GM23338 (cell line): ENCODE measurements around the gene TSPAN33. TPM values are rescaled to one million over a fixed set of nuclear protein-coding genes. Genes with fewer than 3 reads are reported as not detected.

ENCODE experiments used
- ATAC-seq: fragments of 200-7000 bp; cut with Tn5 transposase; 3 replicates; pipeline ENCODE4 v1.9.1; 2020
- DNase-seq: peaks from one replicate; pipeline ENCODE4 v3.0.0-alpha.2; 2015; ENCODE audit warnings: low spot score
- H2AFZ ChIP-seq: fragments of 200-600 bp; sonication (generic); 2 replicates; pipeline ENCODE4 v1.8.0; 2016; ENCODE audit warnings: antibody characterized with exemption, mild to moderate bottlenecking, moderate library complexity
- H3F3A ChIP-seq: fragments of 200-600 bp; sonication (generic); replicated peaks from 2 replicates; pipeline ENCODE4 v1.8.0; 2017; ENCODE audit warnings: antibody characterized with exemption, mixed run types, low read depth
- H3K27ac ChIP-seq: fragments of 200-600 bp; sonication (generic); 2 replicates; pipeline ENCODE4 v1.6.1; 2016; ENCODE audit warnings: low read depth
- H3K27me3 ChIP-seq: fragments of 200-600 bp; sonication (generic); 2 replicates; pipeline ENCODE4 v1.8.0; 2016; ENCODE audit warnings: mild to moderate bottlenecking, mixed run types, moderate library complexity; ENCODE audit not compliant: insufficient read depth
- H3K36me3 ChIP-seq: fragments of 200-600 bp; sonication (generic); 2 replicates; pipeline ENCODE4 v1.8.0; 2016; ENCODE audit warnings: mild to moderate bottlenecking; ENCODE audit not compliant: insufficient read depth
- H3K4me1 ChIP-seq: fragments of 200-600 bp; sonication (generic); 2 replicates; pipeline ENCODE4 v1.8.0; 2016; ENCODE audit warnings: mild to moderate bottlenecking, moderate library complexity; ENCODE audit not compliant: insufficient read depth
- H3K4me2 ChIP-seq: fragments of 200-600 bp; sonication (generic); 2 replicates; pipeline ENCODE4 v1.7.1; 2017; ENCODE audit warnings: mixed run types
- H3K4me3 ChIP-seq: fragments of 200-600 bp; sonication (generic); 2 replicates; pipeline ENCODE4 v1.6.1; 2016; ENCODE audit warnings: mixed run types
- H3K79me2 ChIP-seq: fragments of 200-600 bp; sonication (generic); replicated peaks from 2 replicates; pipeline ENCODE4 v1.8.0; 2017; ENCODE audit warnings: mild to moderate bottlenecking; ENCODE audit not compliant: insufficient read depth
- H3K9me2 ChIP-seq: fragments of 200-600 bp; sonication (generic); 2 replicates; pipeline ENCODE4 v1.8.0; 2017; ENCODE audit not compliant: insufficient read depth
- H4K20me1 ChIP-seq: fragments of 200-600 bp; sonication (generic); replicated peaks from 2 replicates; pipeline ENCODE4 v1.8.0; 2017; ENCODE audit warnings: mild to moderate bottlenecking; ENCODE audit not compliant: insufficient read depth
- H3K27ac Mint-ChIP-seq: 2 replicates; pipeline ENCODE4 v1.8.0; 2020; ENCODE audit warnings: inconsistent platforms, mild to moderate bottlenecking, moderate library complexity, mixed read lengths
- H3K27me3 Mint-ChIP-seq: 3 replicates; pipeline ENCODE4 v1.8.0; 2022; ENCODE audit warnings: low read depth, mild to moderate bottlenecking, moderate library complexity, mixed read lengths, inconsistent platforms; ENCODE audit not compliant: insufficient read depth, poor library complexity
- H3K36me3 Mint-ChIP-seq: 3 replicates; pipeline ENCODE4 v1.8.0; 2021; ENCODE audit warnings: low read depth, mild to moderate bottlenecking, inconsistent platforms, moderate library complexity, mixed read lengths
- H3K4me1 Mint-ChIP-seq: 3 replicates; pipeline ENCODE4 v1.8.0; 2020; ENCODE audit warnings: mild to moderate bottlenecking, inconsistent platforms, mixed read lengths
- H3K4me3 Mint-ChIP-seq: 3 replicates; pipeline ENCODE4 v1.8.0; 2021; ENCODE audit warnings: moderate library complexity, mild to moderate bottlenecking, inconsistent platforms, mixed read lengths
- H3K9me3 Mint-ChIP-seq: 3 replicates; pipeline ENCODE4 v1.8.0; 2020; ENCODE audit warnings: moderate library complexity, mild to moderate bottlenecking, inconsistent platforms, mixed read lengths
- CREB1 ChIP-seq: fragments of 250-450 bp; sonication (Bioruptor Pico); IDR thresholded peaks from 2 replicates; pipeline ENCODE4 v1.5.0; 2020; ENCODE audit warnings: low read depth, mild to moderate bottlenecking, moderate library complexity
- CTCF ChIP-seq, 2 experiments: fragments of 200-600 bp in 1 of 2; sonication (generic) in 1 of 2; conservative IDR thresholded peaks; 2 replicates each; pipeline versions ENCODE4 v1.5.1 to v1.6.1; 2016 to 2017; ENCODE audit warnings: antibody characterized with exemption in 2 of 2, low read depth in 2 of 2, mild to moderate bottlenecking in 2 of 2, moderate library complexity in 1 of 2
- ETS1 ChIP-seq: IDR thresholded peaks from 2 replicates; pipeline ENCODE4 v1.6.1; 2016; ENCODE audit warnings: antibody characterized with exemption
- EZH2 ChIP-seq: fragments of 200-600 bp; sonication (generic); IDR thresholded peaks from one replicate; pipeline ENCODE4 v1.8.0; 2017; ENCODE audit warnings: antibody characterized with exemption, mild to moderate bottlenecking, low read depth; ENCODE audit not compliant: unreplicated experiment
- EZH2phosphoT487 ChIP-seq: fragments of 200-600 bp; sonication (generic); IDR thresholded peaks from one replicate; pipeline ENCODE4 v1.8.1; 2018; ENCODE audit warnings: antibody characterized with exemption; ENCODE audit not compliant: unreplicated experiment
- JUNB ChIP-seq: IDR thresholded peaks from one replicate; pipeline ENCODE4 v1.6.1; 2016; ENCODE audit warnings: antibody characterized with exemption; ENCODE audit not compliant: unreplicated experiment
- NANOG ChIP-seq: IDR thresholded peaks from 2 replicates; pipeline ENCODE4 v1.6.1; 2016; ENCODE audit warnings: antibody characterized with exemption, borderline replicate concordance
- POLR2AphosphoS5 ChIP-seq: IDR thresholded peaks from 2 replicates; pipeline ENCODE4 v1.6.1; 2016; ENCODE audit warnings: antibody characterized with exemption, low read depth
- REST ChIP-seq: IDR thresholded peaks from one replicate; pipeline ENCODE4 v1.6.1; 2018; ENCODE audit warnings: antibody characterized with exemption; ENCODE audit not compliant: unreplicated experiment
- STAT1 ChIP-seq: IDR thresholded peaks from one replicate; pipeline ENCODE4 v1.6.1; 2016; ENCODE audit warnings: antibody characterized with exemption; ENCODE audit not compliant: unreplicated experiment
- ZNF114 ChIP-seq: fragments of 250-450 bp; sonication (Bioruptor Pico); IDR thresholded peaks from 2 replicates; pipeline ENCODE4 v1.5.0; 2020; ENCODE audit warnings: mild to moderate bottlenecking, moderate library complexity
- ZNF331 ChIP-seq: fragments of 250-450 bp; sonication (Bioruptor Pico); IDR thresholded peaks from 2 replicates; pipeline ENCODE4 v1.5.0; 2020; ENCODE audit warnings: low read depth, mild to moderate bottlenecking, moderate library complexity
- polyA plus RNA-seq: library from polyadenylated mRNA; unstranded; fragments of >200 nt; fragmentation: Nextera tagmentation; extraction: Ambion mirVana; gene quantifications from 2 replicates; pipeline ENCODE4 v1.2.1, GENCODE V29; 2016
- total RNA-seq: library from RNA; depleted of rRNA; stranded (reverse); fragments of >200 nt; shearing (Covaris generic); gene quantifications from 2 replicates; pipeline ENCODE4 v1.2.3, GENCODE V29; 2014
- TF ChIP-seq, protein P1 (sequence below): fragments of 250-450 bp; sonication (Bioruptor Pico); IDR thresholded peaks from 2 replicates; pipeline ENCODE4 v1.5.0; 2020; ENCODE audit warnings: mild to moderate bottlenecking, moderate library complexity

Gene TSPAN33
- total and polyA plus RNA-seq, 2 experiments from 2014 or later: 17.6 to 51.5 TPM

DNA sequence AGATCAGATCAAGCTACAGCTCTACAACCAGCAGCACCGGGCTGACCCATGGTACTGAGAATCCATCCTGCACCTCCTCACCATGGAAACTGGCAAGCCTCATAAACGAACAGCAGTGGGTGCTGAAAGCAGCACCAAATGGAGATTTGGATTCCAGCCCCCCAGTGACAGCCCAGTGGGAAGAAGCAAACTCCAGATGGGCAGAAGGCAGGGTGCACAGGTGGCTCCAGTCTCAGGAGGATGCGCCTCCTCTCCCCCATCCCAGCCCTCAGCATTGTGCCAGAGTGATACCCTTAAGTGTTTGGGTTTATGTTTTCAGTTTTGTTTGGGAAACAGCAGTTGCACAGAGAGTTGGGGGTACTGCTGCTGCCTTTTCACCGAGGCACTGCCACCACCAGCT is 23.3 kb downstream of the TSPAN33 start:
- Histone ChIP-seq H3K27me3 (no peaks in the 10 kb centered on the region), H3K4me1 (peaks cover 19% of the 10 kb centered on the region), H2AFZ (no peak overlapping the region), H3K79me2 (no peaks in the 10 kb centered on the region), H3K27ac (peak overlapping the region; percentile 76; the same call in 1 of the 2 replicates), H3F3A (peaks cover 3% of the 10 kb centered on the region; the same call in 1 of the 2 replicates), H4K20me1 (no peaks in the 10 kb centered on the region), H3K9me2 (no peaks in the 10 kb centered on the region), H3K36me3 (peaks cover 9% of the 10 kb centered on the region), H3K4me3 (peak overlapping the region; percentile 68; the same call in 1 of the 2 replicates), H3K4me2 (peak overlapping the region; percentile 90; the same call in 1 of the 2 replicates)
- Mint-ChIP-seq H3K9me3 (no peaks in the 10 kb centered on the region), H3K27ac (no peak overlapping the region), H3K27me3 (peaks cover 13% of the 10 kb centered on the region), H3K4me3 (peak overlapping the region; percentile 76), H3K36me3 (peaks cover 14% of the 10 kb centered on the region), H3K4me1 (peaks cover 42% of the 10 kb centered on the region)
- no peak for DNase-seq
- TF ChIP-seq ETS1 (no peak), EZH2 (no peak), EZH2phosphoT487 (no peak), ZNF331 (CRISPR knock-in tag) (no peak), CTCF (conservative IDR thresholded peaks at IDR 0.05; ENCODE audit: low read depth in 2 of 2) (no peak), STAT1 (no peak), CREB1 (CRISPR knock-in tag) (no peak), ZNF114 (no peak), NANOG (no peak), REST (no peak), JUNB (no peak), POLR2AphosphoS5 (no peak)
- TF ChIP-seq, protein P1, sequence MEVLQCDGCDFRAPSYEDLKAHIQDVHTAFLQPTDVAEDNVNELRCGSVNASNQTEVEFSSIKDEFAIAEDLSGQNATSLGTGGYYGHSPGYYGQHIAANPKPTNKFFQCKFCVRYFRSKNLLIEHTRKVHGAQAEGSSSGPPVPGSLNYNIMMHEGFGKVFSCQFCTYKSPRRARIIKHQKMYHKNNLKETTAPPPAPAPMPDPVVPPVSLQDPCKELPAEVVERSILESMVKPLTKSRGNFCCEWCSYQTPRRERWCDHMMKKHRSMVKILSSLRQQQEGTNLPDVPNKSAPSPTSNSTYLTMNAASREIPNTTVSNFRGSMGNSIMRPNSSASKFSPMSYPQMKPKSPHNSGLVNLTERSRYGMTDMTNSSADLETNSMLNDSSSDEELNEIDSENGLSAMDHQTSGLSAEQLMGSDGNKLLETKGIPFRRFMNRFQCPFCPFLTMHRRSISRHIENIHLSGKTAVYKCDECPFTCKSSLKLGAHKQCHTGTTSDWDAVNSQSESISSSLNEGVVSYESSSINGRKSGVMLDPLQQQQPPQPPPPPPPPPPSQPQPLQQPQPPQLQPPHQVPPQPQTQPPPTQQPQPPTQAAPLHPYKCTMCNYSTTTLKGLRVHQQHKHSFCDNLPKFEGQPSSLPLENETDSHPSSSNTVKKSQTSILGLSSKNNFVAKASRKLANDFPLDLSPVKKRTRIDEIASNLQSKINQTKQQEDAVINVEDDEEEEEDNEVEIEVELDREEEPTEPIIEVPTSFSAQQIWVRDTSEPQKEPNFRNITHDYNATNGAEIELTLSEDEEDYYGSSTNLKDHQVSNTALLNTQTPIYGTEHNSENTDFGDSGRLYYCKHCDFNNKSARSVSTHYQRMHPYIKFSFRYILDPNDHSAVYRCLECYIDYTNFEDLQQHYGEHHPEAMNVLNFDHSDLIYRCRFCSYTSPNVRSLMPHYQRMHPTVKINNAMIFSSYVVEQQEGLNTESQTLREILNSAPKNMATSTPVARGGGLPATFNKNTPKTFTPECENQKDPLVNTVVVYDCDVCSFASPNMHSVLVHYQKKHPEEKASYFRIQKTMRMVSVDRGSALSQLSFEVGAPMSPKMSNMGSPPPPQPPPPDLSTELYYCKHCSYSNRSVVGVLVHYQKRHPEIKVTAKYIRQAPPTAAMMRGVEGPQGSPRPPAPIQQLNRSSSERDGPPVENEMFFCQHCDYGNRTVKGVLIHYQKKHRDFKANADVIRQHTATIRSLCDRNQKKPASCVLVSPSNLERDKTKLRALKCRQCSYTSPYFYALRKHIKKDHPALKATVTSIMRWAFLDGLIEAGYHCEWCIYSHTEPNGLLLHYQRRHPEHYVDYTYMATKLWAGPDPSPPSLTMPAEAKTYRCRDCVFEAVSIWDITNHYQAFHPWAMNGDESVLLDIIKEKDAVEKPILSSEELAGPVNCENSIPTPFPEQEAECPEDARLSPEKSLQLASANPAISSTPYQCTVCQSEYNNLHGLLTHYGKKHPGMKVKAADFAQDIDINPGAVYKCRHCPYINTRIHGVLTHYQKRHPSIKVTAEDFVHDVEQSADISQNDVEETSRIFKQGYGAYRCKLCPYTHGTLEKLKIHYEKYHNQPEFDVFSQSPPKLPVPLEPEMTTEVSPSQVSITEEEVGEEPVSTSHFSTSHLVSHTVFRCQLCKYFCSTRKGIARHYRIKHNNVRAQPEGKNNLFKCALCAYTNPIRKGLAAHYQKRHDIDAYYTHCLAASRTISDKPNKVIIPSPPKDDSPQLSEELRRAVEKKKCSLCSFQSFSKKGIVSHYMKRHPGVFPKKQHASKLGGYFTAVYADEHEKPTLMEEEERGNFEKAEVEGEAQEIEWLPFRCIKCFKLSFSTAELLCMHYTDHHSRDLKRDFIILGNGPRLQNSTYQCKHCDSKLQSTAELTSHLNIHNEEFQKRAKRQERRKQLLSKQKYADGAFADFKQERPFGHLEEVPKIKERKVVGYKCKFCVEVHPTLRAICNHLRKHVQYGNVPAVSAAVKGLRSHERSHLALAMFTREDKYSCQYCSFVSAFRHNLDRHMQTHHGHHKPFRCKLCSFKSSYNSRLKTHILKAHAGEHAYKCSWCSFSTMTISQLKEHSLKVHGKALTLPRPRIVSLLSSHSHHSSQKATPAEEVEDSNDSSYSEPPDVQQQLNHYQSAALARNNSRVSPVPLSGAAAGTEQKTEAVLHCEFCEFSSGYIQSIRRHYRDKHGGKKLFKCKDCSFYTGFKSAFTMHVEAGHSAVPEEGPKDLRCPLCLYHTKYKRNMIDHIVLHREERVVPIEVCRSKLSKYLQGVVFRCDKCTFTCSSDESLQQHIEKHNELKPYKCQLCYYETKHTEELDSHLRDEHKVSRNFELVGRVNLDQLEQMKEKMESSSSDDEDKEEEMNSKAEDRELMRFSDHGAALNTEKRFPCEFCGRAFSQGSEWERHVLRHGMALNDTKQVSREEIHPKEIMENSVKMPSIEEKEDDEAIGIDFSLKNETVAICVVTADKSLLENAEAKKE (CRISPR knock-in tag): no peak
- no peak for ATAC-seq
